ENCODE data around the gene EFNA4. TPM values are rescaled to one million over a fixed set of nuclear protein-coding genes. Genes with fewer than 3 reads are reported as not detected.

EFNA4 gene
- total RNA-seq, 1 experiment from 2014 or later: 8.0 TPM

GRCh38 chr1:155017041-155017945 lies 46.2 kb upstream of the EFNA4 start:
- TF ChIP-seq CTCF (IDR thresholded peaks at IDR 0.05) (peak; percentile 100), REST (IDR thresholded peaks at IDR 0.05; ENCODE audit: insufficient read depth in 1 of 2, low read depth in 2 of 2, low read length in 1 of 2) (0 out of 4 replicates have a peak, but pooled peaks of 1 of the 2 experiments have one; percentile 40), TCF7L2 (IDR thresholded peaks at IDR 0.05; ENCODE audit: low read depth, low read length) (no peak), SIN3A (IDR thresholded peaks at IDR 0.05; ENCODE audit: borderline replicate concordance, insufficient read depth, low read depth, low read length) (peak; percentile 59; the same call in 1 of the 2 replicates), POLR2AphosphoS5 (IDR thresholded peaks at IDR 0.05; ENCODE audit: low read depth, low read length) (peak; percentile 80)
- no TSS peak for BruUV-seq (replicated peaks)
- H3K9me3 ChIP-seq (ENCODE audit: control insufficient read depth, insufficient read depth, low read depth, low read length): no peaks in the 10 kb centered on the region
- H3K36me3 ChIP-seq (ENCODE audit: control insufficient read depth, insufficient read depth, low read length): 0 out of 2 replicates have a peak, but pooled peaks cover 7% of the 10 kb centered on the region
- DNase-seq (ENCODE audit: low read depth, low spot score) (no peak), ATAC-seq (peak; percentile 92)
- ChIA-PET CTCF (interaction anchor here (0.5 to 1.5 kb wide), 12 partner anchors 15 to 204 kb away, joined by 3 to 16 read pairs (median 4); partner anchors contain the start of genes LENEP, SHC1 and ZBTB7B), POLR2A (interaction anchor here (0.6 kb wide), 1 partner anchor 15 kb away, joined by 11 read pairs; no protein-coding TSS in a partner anchor)
- H3K27ac ChIP-seq (ENCODE audit: low read length): peak overlapping the region; percentile 78
- intact Hi-C loops (cut with micrococcal nuclease; ENCODE audit: unreplicated experiment) (no loop called here), in situ Hi-C loops (cut with HindIII; ENCODE audit: low pct_unique_long_range_greater_than_20kb, low sequenced_read_pairs) (no loop called here)
- peaks cover 31% of the 10 kb centered on the region for H3K4me1 ChIP-seq (ENCODE audit: control insufficient read depth, insufficient read depth, low read length)
- no peaks in the 10 kb centered on the region for H3K27me3 ChIP-seq (ENCODE audit: control insufficient read depth, insufficient read depth, low read length)
- H3K4me3 ChIP-seq (ENCODE audit: low read depth in 2 of 2, low read length in 2 of 2): peak overlapping the region; percentile 32 to 38

GRCh38 chr1:155017946-155018316 lies 45.6 kb upstream of the EFNA4 start:
- no peak for DNase-seq (ENCODE audit: low read depth, low spot score)
- ATAC-seq: no peak; the same call in 1 of the 2 replicates
- H3K27me3 ChIP-seq (ENCODE audit: control insufficient read depth, insufficient read depth, low read length): no peaks in the 10 kb centered on the region
- peak overlapping the region; percentile 32 to 38 for H3K4me3 ChIP-seq (ENCODE audit: low read depth in 2 of 2, low read length in 2 of 2)
- no peak; the same call in 1 of the 2 replicates for TF ChIP-seq POLR2AphosphoS5 (IDR thresholded peaks at IDR 0.05; ENCODE audit: low read depth, low read length)
- no peak for TF ChIP-seq CTCF (IDR thresholded peaks at IDR 0.05)
- TF ChIP-seq TCF7L2 (IDR thresholded peaks at IDR 0.05; ENCODE audit: low read depth, low read length): no peak
- TF ChIP-seq REST (IDR thresholded peaks at IDR 0.05; ENCODE audit: insufficient read depth in 1 of 2, low read depth in 2 of 2, low read length in 1 of 2): no peak
- TF ChIP-seq SIN3A (IDR thresholded peaks at IDR 0.05; ENCODE audit: borderline replicate concordance, insufficient read depth, low read depth, low read length): no peak
- BruUV-seq (replicated peaks): no TSS peak
- ChIA-PET CTCF (interaction anchor here (0.5 to 1.5 kb wide), 7 partner anchors 16 to 205 kb away, joined by 3 to 16 read pairs (median 5); partner anchors contain the start of genes SHC1 and ZBTB7B), POLR2A (interaction anchor here (0.6 kb wide), 1 partner anchor 14 kb away, joined by 11 read pairs; no protein-coding TSS in a partner anchor)
- H3K9me3 ChIP-seq (ENCODE audit: control insufficient read depth, insufficient read depth, low read depth, low read length): no peaks in the 10 kb centered on the region
- H3K27ac ChIP-seq (ENCODE audit: low read length): peak overlapping the region; percentile 78
- intact Hi-C loops (cut with micrococcal nuclease; ENCODE audit: unreplicated experiment) (no loop called here), in situ Hi-C loops (cut with HindIII; ENCODE audit: low pct_unique_long_range_greater_than_20kb, low sequenced_read_pairs) (no loop called here)
- 0 out of 2 replicates have a peak, but pooled peaks cover 7% of the 10 kb centered on the region for H3K36me3 ChIP-seq (ENCODE audit: control insufficient read depth, insufficient read depth, low read length)
- peaks cover 26% of the 10 kb centered on the region for H3K4me1 ChIP-seq (ENCODE audit: control insufficient read depth, insufficient read depth, low read length)
